HEK293 (cell line): ENCODE measurements around the gene SCYGR1.

Experiments used
- CTCF ChIA-PET: fragments of 350-600 bp; formaldehyde crosslinking; extraction: SDS; loops from one replicate; lab custom pipeline; 2021; ENCODE audit warnings: antibody characterized with exemption; lab: Yijun Ruan, JAX
- POLR2A ChIA-PET: fragments of 300-600 bp; formaldehyde crosslinking; extraction: SDS; loops from one replicate; lab custom pipeline; 2020; ENCODE audit warnings: antibody characterized with exemption, inconsistent platforms; lab: Yijun Ruan, JAX
- H3K27ac ChIP-seq: fragments of 200-500 bp; sonication (Bioruptor generic); 2 replicates; pipeline ENCODE4 v1.5.1; 2014; ENCODE audit warnings: low read depth, low read length, control low read depth, inconsistent platforms; ENCODE audit errors: extremely low read depth
- H3K36me3 ChIP-seq, 2 experiments: fragments of 200-500 bp in 1 of 2; sonication (Bioruptor generic) in 1 of 2; 1 replicate in 1 of 2; 2 replicates in 1 of 2; pipeline ENCODE4 v1.5.1; 2014 to 2017; ENCODE audit warnings: inconsistent platforms in 2 of 2, low read length in 2 of 2; ENCODE audit not compliant: control insufficient read depth in 2 of 2, insufficient read depth in 1 of 2
- H3K4me1 ChIP-seq: fragments of 200-500 bp; sonication (Bioruptor generic); 2 replicates; pipeline ENCODE4 v1.5.1; 2014; ENCODE audit warnings: mild to moderate bottlenecking, low read length, inconsistent platforms; ENCODE audit not compliant: control insufficient read depth, insufficient read depth
- H3K4me3 ChIP-seq: 2 replicates; pipeline ENCODE4 v1.5.1; 2011; ENCODE audit warnings: low read depth, mild to moderate bottlenecking, control low read depth, low read length, moderate library complexity
- H3K9me3 ChIP-seq: fragments of 200-500 bp; sonication (Bioruptor generic); 2 replicates; pipeline ENCODE4 v1.5.1; 2014; ENCODE audit warnings: low read depth, low read length, inconsistent platforms; ENCODE audit not compliant: control insufficient read depth, insufficient read depth
- BCL11B ChIP-seq: fragments of 450-650 bp; formaldehyde crosslinking; IDR thresholded peaks from 2 replicates; pipeline ENCODE4 v1.5.1; 2016; ENCODE audit warnings: low read depth, missing biosample characterization, missing genetic modification characterization
- SP3 ChIP-seq: fragments of 450-650 bp; formaldehyde crosslinking; IDR thresholded peaks from 2 replicates; pipeline ENCODE4 v1.5.1; 2016; ENCODE audit warnings: missing biosample characterization, missing genetic modification characterization
- ZNF132 ChIP-seq: fragments of 450-650 bp; formaldehyde crosslinking; IDR thresholded peaks from 2 replicates; pipeline ENCODE4 v1.5.1; 2017; ENCODE audit warnings: missing biosample characterization, missing genetic modification characterization, borderline replicate concordance
- ZNF133 ChIP-seq: fragments of 450-650 bp; formaldehyde crosslinking; IDR thresholded peaks from 2 replicates; pipeline ENCODE4 v1.5.1; 2016; ENCODE audit warnings: missing biosample characterization, missing genetic modification characterization
- ZNF2 ChIP-seq: fragments of 450-650 bp; formaldehyde crosslinking; IDR thresholded peaks from 2 replicates; pipeline ENCODE4 v1.5.1; 2016; ENCODE audit warnings: missing biosample characterization, missing genetic modification characterization
- ZNF707 ChIP-seq: fragments of 450-650 bp; formaldehyde crosslinking; IDR thresholded peaks from 2 replicates; pipeline ENCODE4 v1.5.1; 2016; ENCODE audit warnings: missing biosample characterization, missing genetic modification characterization
- ZNF792 ChIP-seq: fragments of 450-650 bp; formaldehyde crosslinking; IDR thresholded peaks from 2 replicates; pipeline ENCODE4 v1.5.1; 2016; ENCODE audit warnings: missing biosample characterization, missing genetic modification characterization
- TF ChIP-seq, protein P1 (sequence below): fragments of 450-650 bp; formaldehyde crosslinking; IDR thresholded peaks from 2 replicates; pipeline ENCODE4 v1.5.1; 2017; ENCODE audit warnings: missing biosample characterization, missing genetic modification characterization
- TF ChIP-seq, protein P2 (sequence below): fragments of 450-650 bp; formaldehyde crosslinking; IDR thresholded peaks from 2 replicates; pipeline ENCODE4 v1.5.1; 2016; ENCODE audit warnings: missing biosample characterization, missing genetic modification characterization
- TF ChIP-seq, protein P3 (sequence below): fragments of 450-650 bp; formaldehyde crosslinking; IDR thresholded peaks from 2 replicates; pipeline ENCODE4 v1.5.1; 2016; ENCODE audit warnings: missing biosample characterization, missing genetic modification characterization, low read depth
- TF ChIP-seq, protein P4 (sequence below): fragments of 450-650 bp; formaldehyde crosslinking; IDR thresholded peaks from 2 replicates; pipeline ENCODE4 v1.5.1; 2016; ENCODE audit warnings: missing biosample characterization, missing genetic modification characterization
- TF ChIP-seq, protein P5 (sequence below): fragments of 450-650 bp; formaldehyde crosslinking; IDR thresholded peaks from 2 replicates; pipeline ENCODE4 v1.5.1; 2017; ENCODE audit warnings: missing biosample characterization, mild to moderate bottlenecking, missing genetic modification characterization, moderate library complexity
- TF ChIP-seq, protein P6 (sequence below): fragments of 450-650 bp; formaldehyde crosslinking; IDR thresholded peaks from 2 replicates; pipeline ENCODE4 v1.5.1; 2016; ENCODE audit warnings: missing biosample characterization, missing genetic modification characterization

Gene SCYGR1

DNA sequence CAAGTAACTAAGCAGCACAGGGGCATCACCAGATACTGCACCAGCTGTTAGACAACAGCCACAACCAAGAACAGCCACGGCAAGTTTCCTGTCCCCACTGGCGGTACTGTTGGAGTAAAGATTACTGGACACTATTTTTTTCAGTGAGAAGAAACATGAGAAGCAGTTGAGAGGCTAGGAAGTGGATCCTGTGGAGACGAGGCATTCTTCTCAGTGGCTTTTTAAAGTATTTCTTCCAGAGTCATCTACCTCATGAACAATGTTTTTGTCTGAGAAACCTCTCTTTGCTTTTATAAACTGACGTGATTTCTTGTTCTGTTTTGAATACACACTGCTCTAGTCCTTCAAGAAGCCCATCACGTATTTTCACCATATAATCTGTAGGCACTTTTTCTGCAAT lies 27.4 kb downstream of the SCYGR1 start:
- CTCF ChIA-PET: interaction anchor here (1.1 kb wide), 1 partner anchor 406 kb away, joined by 3 read pairs; no protein-coding TSS in a partner anchor

More for the DNA sequence above, 27.4 kb downstream of the SCYGR1 start:
- POLR2A ChIA-PET: no interaction called here
- Histone ChIP-seq H3K9me3 (no peaks in the 10 kb centered on the region), H3K4me1 (no peaks in the 10 kb centered on the region), H3K4me3 (no peak overlapping the region), H3K36me3 (peaks cover 16 to 57% of the 10 kb centered on the region in 2 experiments), H3K27ac (no peak overlapping the region)
- no peak for TF ChIP-seq ZNF792 (tag by site-specific recombination)
- TF ChIP-seq, protein P1, sequence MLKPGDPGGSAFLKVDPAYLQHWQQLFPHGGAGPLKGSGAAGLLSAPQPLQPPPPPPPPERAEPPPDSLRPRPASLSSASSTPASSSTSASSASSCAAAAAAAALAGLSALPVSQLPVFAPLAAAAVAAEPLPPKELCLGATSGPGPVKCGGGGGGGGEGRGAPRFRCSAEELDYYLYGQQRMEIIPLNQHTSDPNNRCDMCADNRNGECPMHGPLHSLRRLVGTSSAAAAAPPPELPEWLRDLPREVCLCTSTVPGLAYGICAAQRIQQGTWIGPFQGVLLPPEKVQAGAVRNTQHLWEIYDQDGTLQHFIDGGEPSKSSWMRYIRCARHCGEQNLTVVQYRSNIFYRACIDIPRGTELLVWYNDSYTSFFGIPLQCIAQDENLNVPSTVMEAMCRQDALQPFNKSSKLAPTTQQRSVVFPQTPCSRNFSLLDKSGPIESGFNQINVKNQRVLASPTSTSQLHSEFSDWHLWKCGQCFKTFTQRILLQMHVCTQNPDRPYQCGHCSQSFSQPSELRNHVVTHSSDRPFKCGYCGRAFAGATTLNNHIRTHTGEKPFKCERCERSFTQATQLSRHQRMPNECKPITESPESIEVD (tag by site-specific recombination): no peak
- TF ChIP-seq, protein P2, sequence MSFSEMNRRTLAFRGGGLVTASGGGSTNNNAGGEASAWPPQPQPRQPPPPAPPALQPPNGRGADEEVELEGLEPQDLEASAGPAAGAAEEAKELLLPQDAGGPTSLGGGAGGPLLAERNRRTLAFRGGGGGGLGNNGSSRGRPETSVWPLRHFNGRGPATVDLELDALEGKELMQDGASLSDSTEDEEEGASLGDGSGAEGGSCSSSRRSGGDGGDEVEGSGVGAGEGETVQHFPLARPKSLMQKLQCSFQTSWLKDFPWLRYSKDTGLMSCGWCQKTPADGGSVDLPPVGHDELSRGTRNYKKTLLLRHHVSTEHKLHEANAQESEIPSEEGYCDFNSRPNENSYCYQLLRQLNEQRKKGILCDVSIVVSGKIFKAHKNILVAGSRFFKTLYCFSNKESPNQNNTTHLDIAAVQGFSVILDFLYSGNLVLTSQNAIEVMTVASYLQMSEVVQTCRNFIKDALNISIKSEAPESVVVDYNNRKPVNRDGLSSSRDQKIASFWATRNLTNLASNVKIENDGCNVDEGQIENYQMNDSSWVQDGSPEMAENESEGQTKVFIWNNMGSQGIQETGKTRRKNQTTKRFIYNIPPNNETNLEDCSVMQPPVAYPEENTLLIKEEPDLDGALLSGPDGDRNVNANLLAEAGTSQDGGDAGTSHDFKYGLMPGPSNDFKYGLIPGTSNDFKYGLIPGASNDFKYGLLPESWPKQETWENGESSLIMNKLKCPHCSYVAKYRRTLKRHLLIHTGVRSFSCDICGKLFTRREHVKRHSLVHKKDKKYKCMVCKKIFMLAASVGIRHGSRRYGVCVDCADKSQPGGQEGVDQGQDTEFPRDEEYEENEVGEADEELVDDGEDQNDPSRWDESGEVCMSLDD: no peak
- TF ChIP-seq ZNF707 (tag by site-specific recombination): no peak
- TF ChIP-seq, protein P3, sequence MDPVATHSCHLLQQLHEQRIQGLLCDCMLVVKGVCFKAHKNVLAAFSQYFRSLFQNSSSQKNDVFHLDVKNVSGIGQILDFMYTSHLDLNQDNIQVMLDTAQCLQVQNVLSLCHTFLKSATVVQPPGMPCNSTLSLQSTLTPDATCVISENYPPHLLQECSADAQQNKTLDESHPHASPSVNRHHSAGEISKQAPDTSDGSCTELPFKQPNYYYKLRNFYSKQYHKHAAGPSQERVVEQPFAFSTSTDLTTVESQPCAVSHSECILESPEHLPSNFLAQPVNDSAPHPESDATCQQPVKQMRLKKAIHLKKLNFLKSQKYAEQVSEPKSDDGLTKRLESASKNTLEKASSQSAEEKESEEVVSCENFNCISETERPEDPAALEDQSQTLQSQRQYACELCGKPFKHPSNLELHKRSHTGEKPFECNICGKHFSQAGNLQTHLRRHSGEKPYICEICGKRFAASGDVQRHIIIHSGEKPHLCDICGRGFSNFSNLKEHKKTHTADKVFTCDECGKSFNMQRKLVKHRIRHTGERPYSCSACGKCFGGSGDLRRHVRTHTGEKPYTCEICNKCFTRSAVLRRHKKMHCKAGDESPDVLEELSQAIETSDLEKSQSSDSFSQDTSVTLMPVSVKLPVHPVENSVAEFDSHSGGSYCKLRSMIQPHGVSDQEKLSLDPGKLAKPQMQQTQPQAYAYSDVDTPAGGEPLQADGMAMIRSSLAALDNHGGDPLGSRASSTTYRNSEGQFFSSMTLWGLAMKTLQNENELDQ (tag by site-specific recombination): no peak
- TF ChIP-seq, protein P4, sequence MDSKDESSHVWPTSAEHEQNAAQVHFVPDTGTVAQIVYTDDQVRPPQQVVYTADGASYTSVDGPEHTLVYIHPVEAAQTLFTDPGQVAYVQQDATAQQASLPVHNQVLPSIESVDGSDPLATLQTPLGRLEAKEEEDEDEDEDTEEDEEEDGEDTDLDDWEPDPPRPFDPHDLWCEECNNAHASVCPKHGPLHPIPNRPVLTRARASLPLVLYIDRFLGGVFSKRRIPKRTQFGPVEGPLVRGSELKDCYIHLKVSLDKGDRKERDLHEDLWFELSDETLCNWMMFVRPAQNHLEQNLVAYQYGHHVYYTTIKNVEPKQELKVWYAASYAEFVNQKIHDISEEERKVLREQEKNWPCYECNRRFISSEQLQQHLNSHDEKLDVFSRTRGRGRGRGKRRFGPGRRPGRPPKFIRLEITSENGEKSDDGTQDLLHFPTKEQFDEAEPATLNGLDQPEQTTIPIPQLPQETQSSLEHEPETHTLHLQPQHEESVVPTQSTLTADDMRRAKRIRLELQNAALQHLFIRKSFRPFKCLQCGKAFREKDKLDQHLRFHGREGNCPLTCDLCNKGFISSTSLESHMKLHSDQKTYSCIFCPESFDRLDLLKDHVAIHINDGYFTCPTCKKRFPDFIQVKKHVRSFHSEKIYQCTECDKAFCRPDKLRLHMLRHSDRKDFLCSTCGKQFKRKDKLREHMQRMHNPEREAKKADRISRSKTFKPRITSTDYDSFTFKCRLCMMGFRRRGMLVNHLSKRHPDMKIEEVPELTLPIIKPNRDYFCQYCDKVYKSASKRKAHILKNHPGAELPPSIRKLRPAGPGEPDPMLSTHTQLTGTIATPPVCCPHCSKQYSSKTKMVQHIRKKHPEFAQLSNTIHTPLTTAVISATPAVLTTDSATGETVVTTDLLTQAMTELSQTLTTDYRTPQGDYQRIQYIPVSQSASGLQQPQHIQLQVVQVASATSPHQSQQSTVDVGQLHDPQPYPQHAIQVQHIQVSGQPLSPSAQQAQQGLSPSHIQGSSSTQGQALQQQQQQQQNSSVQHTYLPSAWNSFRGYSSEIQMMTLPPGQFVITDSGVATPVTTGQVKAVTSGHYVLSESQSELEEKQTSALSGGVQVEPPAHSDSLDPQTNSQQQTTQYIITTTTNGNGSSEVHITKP (tag by site-specific recombination): no peak
- no peak for TF ChIP-seq ZNF132 (tag by site-specific recombination)
- no peak for TF ChIP-seq ZNF133 (tag by site-specific recombination)
- TF ChIP-seq SP3 (tag by site-specific recombination): no peak
- TF ChIP-seq, protein P5, sequence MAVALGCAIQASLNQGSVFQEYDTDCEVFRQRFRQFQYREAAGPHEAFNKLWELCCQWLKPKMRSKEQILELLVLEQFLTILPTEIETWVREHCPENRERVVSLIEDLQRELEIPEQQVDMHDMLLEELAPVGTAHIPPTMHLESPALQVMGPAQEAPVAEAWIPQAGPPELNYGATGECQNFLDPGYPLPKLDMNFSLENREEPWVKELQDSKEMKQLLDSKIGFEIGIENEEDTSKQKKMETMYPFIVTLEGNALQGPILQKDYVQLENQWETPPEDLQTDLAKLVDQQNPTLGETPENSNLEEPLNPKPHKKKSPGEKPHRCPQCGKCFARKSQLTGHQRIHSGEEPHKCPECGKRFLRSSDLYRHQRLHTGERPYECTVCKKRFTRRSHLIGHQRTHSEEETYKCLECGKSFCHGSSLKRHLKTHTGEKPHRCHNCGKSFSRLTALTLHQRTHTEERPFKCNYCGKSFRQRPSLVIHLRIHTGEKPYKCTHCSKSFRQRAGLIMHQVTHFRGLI: no peak
- TF ChIP-seq ZNF2 (tag by site-specific recombination): no peak
- TF ChIP-seq BCL11B (tag by site-specific recombination): no peak
- TF ChIP-seq, protein P6, sequence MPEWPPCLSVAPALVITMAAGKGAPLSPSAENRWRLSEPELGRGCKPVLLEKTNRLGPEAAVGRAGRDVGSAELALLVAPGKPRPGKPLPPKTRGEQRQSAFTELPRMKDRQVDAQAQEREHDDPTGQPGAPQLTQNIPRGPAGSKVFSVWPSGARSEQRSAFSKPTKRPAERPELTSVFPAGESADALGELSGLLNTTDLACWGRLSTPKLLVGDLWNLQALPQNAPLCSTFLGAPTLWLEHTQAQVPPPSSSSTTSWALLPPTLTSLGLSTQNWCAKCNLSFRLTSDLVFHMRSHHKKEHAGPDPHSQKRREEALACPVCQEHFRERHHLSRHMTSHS: no peak
